Measurements from ENCODE around the gene SNX21. TPM values are rescaled to one million over a fixed set of nuclear protein-coding genes. Genes with fewer than 3 reads are reported as not detected.
A peak's percentile ranks its signal among the peaks of the same experiment; 100 is the strongest.
"Not testable (repeated sequence)": the region's sequence is repeated elsewhere in the genome, so short reads cannot be mapped to it uniquely, and the experiment has no call there.

Gene SNX21
- polyA plus RNA-seq, 10 donors, result 17.9 to 25.7 (median 19.4) TPM

DNA sequence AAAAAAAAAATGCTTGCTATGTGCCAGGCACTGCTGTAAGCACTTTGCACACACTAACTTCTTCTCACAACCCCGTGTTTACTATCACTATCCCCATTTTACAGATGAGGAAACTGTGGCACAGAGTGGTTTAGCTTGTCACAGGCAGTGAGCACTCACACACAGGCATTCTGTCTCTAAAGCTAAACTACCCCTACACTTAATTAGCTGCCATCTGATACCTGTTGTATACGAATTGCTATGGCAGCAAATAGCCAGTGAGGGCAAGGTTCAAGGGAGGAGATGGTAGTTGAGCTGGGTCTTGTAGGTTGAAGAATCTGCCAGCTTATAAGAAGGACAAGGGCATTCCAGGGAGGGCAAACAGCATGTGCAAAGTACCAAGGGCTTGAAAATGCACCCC lies 11.7 kb upstream of the SNX21 start:
- no peak for DNase-seq

DNA sequence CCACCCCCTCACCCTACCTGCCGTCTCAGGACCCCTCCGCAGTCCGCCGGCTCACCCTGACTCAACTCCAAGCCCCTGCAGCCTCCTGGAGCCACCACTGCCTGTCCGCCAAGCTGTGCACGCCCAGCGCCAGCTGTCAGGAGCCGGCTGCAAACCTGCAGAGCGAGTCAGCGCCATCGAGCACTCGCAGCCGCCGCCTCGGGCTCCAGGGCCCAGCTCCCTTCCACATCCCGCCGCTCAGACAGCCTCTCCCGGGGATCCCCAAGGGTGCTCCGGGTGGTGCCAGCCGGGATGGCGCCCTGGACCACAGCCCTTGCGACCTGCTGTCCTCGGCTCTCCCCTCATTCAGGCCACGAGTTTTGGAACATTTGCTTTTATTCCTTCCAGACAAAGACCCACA lies 10.7 kb upstream of the SNX21 start:
- DNase-seq, result peak in 1 of 3 donors; percentile 57

DNA sequence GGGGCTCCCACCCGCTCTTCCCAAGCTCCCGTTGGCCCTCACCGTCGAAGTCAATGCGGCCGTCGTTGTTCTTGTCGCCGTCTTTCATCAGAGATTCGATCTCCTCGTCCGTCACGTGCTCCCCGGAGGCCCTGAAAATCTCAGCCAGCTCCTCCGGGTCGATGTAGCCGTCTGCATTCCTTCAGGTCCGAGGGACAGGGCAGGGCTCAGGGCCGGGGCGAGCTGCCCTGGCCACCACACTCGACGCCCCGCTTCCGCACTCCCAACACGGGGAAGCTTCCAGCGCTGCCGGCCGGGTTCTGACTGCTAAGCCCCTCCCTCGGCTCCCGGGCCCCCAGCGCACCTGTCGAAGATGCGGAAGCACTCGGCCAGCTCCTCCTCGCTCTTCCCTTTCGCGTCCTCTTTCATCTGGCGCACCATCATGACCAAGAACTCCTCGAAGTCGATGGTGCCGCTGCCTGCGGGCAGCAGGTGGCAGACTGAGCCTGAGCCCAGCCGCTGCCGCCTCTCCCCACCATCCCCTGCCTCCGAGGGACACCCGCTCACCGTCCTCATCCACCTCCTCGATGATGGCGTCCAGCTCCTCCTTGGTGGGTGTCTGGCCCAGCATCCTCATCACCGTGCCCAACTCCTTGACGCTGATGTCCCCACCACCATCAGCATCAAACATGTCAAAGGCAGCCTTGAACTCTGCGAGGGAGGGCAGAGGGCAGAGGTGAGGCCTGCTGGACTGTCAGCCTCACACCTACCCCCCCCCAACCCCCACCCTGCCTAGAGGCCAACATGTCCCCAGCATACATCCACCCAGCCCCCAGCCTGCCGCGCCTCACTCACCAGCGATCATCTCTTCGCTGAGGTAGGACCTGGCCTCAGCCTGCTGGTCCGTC lies 9.4 kb upstream of the SNX21 start:
- peak in 1 of 3 donors; percentile 56 for DNase-seq

DNA sequence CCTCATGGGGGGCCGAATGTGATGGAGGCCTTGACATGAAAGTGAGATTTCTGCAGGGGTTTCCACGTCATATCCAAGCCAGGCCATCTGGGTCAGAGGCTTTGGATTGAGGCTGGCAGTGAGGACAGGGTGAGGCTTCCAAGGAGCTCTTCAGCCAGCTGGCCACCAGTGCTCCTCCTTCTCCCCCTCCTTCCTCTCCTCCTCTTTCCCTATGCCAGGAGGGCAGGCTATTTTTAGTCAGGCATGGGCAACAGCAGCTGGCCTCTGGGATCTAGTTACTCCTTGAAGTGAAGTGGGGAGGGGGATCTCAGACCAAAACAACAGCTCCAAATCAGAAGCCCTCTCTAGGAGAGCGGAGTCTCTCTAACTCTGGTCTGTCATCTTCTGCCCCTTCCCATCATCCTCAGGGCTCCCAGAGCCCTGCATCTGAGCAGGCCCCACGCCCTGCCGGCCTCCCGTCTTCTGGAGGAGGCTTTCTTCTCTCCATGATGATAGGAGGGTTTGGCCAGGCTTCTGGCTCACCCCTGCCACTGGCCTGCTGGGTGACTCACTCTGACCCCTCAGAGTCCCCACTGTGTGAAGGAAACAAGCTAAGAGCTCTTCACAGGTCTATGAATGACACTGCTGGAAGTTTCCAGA lies 7.1 kb upstream of the SNX21 start:
- DNase-seq, result peak; percentile 64 to 77 (median 70)

DNA sequence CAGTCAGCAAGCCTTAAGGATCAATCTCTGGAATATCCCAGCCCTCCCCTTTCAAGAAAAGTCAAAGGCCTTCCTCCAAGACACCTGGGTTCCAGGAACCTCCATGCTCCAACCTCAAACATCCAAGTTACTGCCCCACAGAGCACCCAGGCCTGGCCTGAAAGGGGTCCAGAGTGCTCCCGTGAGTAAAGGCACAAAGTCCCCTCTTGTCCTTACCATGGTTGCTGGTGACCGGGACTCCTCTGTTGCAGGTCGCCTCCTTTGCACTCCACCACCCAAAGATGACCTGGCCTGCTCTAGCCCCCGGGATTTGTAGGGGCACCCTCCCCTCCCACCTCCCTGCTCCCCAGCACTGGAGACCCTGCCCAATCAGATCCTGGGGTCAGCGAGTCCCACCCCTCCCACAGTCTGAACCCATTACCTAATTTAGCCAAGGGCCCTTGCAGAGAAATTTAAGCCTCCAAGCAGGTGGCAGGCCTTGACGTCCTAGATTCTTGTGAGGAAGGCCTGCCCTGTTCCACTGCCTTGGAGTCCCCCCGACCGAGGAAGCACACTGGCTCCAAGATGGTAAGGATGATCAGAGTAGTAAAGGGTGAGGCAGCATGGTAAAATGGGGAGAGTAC lies 6.5 kb upstream of the SNX21 start, which contains the start of gene TNNC2:
TSS of gene TNNC2 (minus strand) at position 283 of the 623 bp plus-strand sequence. CDS start at position 219, 64 bp downstream.
- DNase-seq, result peak in 2 of 3 donors; percentile 46 to 71

DNA sequence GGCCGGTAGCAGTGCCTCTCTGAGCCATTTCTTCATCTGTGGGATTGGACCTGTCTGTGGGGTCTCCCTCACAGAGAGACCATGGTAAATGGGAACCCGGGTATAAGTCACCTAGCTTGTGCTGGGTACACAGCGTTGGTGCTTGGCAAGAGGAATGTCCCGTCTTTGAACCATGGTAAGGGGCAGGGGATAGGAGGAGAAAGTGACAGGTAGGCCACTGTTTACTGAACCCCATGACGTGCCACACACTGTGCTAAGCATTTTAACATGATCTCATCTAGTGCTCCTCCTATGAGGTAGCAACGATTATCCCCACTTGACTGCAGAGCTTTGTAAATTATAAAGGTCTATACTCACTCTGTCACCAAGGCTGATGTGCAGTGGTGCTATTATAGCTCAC lies 5.9 kb upstream of the SNX21 start:
- DNase-seq, result no peak

DNA sequence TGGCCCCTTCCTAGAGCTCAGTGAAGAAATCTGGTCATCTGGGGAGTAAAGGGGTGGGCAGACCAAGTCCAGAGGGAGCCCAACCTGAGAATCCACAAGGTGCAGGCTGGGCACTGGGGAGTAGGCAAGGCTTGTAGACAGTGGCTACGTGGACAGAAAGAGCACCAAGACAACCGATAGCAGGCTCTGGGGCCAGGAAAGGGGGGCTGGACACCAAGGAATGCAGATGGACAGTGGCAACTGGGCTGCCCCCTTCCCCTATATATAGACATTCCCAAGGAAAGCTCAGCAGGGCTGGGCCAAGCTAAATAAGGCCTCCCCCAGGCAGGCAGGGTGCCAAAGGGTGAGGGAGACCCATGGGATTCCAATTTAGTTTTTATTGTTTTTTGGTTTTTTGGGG lies 5.0 kb upstream of the SNX21 start:
- DNase-seq, result peak; percentile 70 to 81 (median 72)

DNA sequence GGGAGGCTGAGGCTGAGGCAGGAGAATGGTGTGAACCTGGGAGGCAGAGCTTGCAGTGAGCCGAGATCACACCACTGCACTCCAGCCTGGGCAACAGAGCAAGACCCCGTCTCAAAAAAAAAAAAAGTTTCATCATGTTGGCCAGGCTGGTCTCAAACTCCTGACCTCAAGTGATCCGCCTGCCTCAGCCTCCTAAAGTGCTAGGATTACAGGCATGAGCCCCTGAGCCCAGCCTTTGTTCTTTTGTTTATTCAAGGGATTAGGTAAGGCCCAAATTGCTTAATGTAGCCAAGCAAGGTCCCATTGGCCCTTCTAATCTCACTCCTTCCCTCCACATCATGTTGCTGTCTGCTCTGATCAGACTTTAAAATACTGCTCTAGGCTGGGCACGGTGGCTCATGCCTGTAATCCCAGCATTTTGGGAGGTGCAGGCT lies 3.9 kb upstream of the SNX21 start:
- not testable (repeated sequence) for DNase-seq

DNA sequence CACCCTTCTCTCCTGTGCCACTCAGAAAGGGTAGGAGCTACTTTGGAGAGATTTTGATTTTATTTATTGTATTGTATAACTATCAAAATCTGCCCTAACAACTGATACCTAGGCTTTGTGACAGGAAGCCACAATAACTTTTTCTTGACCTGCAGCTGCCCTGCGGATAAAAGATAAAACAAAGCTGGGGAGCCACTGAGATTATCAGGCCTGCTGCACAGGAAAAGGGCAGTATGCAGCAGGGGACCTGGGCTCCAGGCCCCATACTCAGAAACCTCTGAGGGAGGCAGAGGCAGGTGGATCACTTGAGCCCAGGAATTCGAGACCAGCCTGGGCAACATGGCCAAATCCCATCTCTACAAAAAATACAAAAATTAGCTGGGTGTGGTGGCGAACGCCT lies 980 bp upstream of the SNX21 start:
- DNase-seq, result no peak

DNA sequence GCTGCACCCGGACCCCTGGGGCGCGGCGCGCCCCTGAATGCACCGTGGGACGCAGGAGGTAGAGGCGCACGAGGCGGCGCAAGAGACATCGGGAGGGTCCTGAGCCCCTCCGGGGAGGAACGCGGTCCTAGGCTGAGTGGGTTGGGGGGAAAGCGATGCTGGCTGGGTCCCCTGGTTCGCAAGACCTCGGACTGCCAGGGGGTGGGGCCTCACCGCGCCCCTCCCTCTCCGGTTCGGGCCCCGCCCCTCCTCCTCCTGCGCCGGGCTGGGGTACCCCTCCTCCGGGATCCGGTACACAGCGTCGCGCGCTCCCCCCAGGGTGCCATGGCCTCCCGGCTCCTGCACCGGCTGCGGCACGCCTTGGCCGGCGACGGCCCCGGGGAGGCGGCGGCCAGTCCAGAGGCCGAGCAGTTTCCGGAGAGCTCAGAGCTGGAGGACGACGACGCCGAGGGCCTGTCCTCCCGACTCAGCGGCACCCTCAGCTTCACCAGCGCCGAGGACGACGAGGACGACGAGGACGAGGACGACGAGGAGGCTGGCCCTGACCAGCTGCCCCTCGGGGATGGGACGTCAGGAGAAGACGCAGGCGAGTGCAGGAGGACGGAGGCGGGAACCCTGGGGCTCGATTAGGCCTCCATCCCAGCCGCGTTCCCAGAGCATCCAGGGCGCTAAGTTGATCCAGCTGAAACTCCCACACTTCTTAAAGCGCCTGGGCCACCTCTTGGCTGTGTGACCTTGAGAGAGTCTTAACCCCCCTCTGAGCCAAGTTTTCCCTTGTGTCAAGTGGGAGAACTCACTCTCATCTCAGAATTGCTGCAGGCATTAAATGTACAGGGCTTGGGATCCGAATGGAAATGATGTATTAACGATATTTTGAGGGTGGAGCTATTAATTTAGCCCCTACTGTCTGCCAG lies 541 bp downstream of the SNX21 start:
- DNase-seq, result peak; percentile 72 to 95 (median 88)

DNA sequence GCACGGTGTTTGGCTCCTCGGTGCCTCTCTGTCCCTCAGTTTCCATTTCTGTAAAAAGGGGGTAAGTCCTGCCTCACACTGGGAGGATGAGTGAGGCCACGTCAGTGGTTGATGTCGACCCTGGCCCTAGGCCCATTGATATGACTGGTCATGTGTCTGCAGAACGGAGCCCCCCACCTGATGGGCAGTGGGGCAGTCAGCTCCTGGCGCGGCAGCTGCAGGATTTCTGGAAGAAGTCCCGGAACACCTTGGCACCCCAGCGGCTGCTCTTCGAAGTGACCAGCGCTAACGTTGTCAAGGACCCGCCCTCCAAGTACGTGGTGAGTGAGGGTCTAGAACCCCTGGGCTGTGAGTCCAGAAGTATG lies 1.2 kb downstream of the SNX21 start:
- no peak for DNase-seq

DNA sequence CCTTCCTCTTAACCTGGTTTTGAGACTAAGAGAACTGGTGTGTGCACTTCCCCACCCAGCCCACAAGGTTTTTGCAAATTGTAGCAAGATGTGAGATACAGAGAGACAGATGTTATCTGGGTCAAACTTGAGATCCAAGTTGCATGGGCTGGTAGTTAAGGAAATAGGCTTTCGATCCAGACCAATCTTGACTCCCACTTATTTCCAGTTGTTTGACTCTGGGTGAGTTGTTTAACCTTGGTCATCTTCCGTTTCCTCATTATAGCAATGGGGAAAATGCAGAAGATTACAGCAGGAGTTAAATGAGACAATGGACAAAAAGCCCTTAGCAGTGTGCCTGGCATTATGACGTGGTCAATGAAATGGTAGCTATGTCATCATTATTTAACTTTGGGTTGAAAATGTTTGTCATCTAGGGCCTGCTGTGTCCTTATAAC lies 1.7 kb downstream of the SNX21 start:
- no peak for DNase-seq

DNA sequence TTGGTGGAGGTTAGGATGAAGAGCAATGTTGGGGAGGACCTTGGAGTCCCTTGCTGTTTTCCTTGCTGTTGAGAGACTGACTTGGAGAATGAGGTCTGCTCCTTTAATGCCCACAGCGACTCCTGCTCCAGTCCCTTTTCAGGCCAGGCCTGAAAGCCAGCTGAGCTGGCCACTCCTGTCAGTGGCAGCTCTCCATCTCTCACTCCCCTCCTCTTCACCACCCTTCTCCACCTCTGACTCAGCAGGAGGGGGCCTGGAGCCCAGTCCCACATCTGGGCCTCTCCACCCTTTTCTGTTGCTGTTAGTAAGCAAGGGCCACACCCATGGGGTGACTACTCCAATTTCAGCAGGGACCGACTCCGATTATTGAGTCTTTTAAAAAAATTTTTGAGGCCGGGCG lies 2.2 kb downstream of the SNX21 start:
- DNase-seq, result no peak

DNA sequence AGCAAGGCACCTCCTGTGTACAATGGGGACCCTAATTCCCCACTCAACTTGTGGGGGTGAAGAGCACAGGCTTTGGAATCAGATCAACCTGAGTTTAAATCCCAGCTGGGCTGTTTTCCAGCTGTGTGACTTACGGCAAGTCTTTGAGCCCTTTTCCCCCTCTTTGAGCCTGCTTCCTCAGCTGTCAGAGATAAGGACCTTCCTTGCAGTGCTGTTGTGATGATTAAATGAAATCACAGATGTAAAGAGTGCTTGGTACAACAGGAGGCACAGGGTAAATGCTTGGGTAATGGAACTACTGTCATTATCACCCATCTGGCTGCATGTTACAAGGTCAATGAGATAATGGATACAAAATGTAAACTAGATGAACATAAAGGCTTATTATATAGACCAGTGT lies 3.2 kb downstream of the SNX21 start:
- no peak for DNase-seq

DNA sequence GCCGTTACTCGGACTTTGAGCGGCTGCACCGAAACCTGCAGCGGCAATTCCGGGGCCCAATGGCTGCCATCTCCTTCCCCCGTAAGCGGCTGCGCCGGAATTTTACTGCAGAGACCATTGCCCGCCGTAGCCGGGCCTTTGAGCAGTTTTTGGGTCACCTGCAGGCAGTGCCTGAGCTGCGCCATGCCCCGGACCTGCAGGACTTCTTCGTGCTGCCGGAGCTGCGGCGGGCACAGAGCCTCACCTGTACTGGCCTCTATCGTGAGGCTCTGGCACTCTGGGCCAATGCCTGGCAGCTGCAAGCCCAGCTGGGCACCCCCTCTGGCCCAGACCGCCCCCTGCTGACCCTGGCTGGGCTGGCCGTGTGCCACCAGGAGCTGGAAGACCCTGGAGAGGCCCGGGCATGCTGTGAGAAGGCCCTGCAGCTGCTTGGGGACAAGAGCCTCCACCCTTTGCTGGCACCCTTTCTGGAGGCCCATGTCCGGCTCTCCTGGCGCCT lies 7.2 kb downstream of the SNX21 start:
- DNase-seq, result no peak

DNA sequence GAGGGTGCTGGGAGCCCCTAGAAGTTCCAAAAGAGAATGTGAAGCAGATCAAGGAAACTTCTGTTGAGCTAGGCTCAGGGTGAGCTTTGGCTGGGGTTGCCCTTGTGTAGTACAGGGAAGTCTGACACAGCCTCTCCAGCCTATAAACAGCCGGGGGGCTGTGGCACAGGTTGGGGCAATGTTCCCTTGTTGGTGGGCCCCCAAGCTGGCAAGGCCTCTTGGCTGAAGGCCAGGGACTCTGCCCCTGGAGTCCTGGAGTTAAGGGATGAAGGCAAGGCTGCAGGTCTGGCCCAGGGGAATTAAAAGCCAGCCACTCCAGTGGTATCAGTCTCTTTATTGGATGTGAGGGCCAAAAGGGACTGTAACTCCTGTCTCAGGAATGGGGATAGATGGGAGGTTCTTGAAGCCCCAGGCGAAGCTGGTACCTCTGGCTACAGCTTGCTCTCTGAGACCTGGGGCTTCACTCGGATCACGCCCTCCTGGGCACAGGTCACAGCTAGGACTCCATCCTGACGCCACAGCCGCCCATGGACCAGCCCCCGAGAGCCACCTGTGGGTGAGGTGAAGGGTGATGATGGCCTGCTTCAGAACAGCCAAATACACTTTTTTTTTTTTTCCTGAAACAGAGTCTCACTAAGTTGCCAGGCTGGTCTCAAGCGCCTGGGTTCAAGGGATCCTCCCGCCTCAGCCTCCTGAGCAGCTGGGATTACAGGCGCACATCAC lies 8.0 kb downstream of the SNX21 start:
- no peak for DNase-seq

DNA sequence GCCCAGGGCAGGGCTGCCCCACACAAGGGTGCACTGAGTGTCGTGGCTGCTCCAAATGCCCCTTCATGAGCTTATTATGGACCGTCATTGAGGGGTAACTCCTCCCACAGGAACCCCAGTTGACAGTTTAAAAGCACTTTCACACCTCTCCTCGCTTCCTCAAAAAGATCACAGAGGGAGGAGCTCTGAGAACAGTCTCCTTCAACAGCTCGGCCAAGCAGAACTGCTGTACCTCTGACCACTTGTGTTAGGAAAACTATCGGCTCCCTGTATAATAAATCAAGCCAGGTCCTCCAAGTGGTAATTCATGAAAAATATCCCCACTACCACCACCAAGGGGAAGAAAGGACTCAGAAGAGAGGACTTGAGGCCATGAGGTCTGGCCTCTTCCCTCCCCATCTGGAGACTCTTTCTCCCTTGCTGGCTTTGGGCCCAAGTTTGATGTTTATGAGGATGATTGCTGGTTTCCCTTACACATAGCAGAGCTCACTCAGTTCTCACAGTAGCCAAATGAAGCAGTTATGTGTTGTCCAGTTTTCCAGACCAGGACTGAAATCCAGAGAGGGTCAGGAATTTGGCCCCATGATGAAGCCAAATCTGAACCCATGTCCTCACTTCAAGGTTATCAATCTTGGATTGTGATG lies 8.7 kb downstream of the SNX21 start:
- DNase-seq, result peak in 1 of 3 donors; percentile 63

DNA sequence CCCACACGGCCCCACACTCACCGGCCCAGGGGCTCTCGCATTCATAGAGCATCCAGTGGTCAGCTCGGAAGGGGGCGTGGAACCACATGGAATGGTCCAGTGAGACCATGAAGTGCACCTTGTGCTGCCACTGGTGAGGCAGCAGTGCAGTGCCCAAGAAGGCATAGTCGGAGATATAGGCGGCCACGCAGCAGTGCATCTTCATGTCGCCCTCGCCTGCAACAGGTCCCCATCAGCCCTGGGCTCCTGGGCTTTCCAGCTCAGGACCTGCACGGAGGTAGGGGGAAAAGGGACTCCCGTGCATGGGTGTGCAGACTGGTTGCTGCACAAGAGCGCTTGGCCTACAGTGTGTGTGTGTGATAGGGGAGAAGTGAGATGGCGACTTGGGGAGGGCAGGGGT lies 9.9 kb downstream of the SNX21 start:
- DNase-seq, result no peak

DNA sequence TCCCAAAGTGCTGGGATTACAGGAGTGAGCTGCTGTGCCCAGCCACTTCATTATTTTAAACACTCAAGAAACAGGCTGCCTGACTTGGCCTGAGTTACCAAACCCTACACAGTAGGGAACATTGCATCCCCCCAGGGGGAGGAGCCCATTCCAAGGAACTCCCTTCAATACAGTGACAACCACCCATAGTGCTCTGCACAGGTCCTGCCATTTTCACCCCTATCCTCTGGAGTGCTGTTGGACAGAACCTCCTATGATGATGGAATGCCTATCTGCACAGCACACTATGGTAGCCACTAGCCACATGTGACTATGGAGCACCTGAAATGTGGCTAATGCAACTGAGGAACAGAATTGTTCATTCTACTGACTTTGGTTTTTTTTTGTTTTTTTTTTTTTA lies 11.9 kb downstream of the SNX21 start:
- DNase-seq, result no peak

DNA sequence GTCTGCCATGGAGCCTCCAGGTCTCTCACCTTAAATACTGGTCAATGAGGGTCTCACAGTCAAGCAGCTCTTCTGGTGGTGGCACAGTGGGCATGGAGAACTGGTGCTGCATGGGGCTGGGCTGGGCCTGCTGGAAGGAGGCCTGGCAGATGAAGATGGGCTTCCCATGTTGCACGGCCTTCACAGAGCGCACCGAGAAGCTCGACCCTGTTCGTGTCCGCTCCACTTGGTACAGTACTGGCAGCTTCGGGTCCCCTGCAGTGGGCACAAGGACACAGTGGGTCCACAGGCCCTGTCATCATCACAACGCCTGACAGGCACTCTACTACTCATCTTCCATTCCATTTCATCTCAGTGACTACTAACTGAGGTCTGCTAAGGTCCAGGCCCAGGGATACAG lies 14.8 kb downstream of the SNX21 start:
- DNase-seq, result no peak

Measured in muscle of back (tissue), 11 donors.